ENCODE data around the gene NEURL1.

The NEURL1 gene

GRCh38 chr10:103610083-103610472, 116.6 kb downstream of the NEURL1 start:
- H3K36me3 ChIP-seq (ENCODE audit: control insufficient read depth, insufficient read depth, low read length), result peaks cover 28% of the 10 kb centered on the region

GRCh38 chr10:103610921-103611511, 117.5 kb downstream of the NEURL1 start:
- Histone ChIP-seq H3K36me3 (ENCODE audit: control insufficient read depth, insufficient read depth, low read length) (peaks cover 29% of the 10 kb centered on the region), H3K27me3 (replicated peaks; ENCODE audit: control insufficient read depth, insufficient read depth, low read length) (no peaks in the 10 kb centered on the region), H3K4me3 (replicated peaks; ENCODE audit: low read depth, low read length) (no peak overlapping the region)
- TF ChIP-seq CTCF (IDR thresholded peaks at IDR 0.05; ENCODE audit: insufficient read depth, low read length, poor library complexity, severe bottlenecking), result no peak
- DNase-seq (ENCODE audit: extremely low read depth, insufficient read length), result no peak

More at GRCh38 chr10:103610083-103610472, 116.6 kb downstream of the NEURL1 start:
- Histone ChIP-seq H3K4me3 (replicated peaks; ENCODE audit: low read depth, low read length) (no peak overlapping the region), H3K27me3 (replicated peaks; ENCODE audit: control insufficient read depth, insufficient read depth, low read length) (no peaks in the 10 kb centered on the region)
- DNase-seq (ENCODE audit: extremely low read depth, insufficient read length), result no peak
- TF ChIP-seq CTCF (IDR thresholded peaks at IDR 0.05; ENCODE audit: insufficient read depth, low read length, poor library complexity, severe bottlenecking), result no peak

DNA sequence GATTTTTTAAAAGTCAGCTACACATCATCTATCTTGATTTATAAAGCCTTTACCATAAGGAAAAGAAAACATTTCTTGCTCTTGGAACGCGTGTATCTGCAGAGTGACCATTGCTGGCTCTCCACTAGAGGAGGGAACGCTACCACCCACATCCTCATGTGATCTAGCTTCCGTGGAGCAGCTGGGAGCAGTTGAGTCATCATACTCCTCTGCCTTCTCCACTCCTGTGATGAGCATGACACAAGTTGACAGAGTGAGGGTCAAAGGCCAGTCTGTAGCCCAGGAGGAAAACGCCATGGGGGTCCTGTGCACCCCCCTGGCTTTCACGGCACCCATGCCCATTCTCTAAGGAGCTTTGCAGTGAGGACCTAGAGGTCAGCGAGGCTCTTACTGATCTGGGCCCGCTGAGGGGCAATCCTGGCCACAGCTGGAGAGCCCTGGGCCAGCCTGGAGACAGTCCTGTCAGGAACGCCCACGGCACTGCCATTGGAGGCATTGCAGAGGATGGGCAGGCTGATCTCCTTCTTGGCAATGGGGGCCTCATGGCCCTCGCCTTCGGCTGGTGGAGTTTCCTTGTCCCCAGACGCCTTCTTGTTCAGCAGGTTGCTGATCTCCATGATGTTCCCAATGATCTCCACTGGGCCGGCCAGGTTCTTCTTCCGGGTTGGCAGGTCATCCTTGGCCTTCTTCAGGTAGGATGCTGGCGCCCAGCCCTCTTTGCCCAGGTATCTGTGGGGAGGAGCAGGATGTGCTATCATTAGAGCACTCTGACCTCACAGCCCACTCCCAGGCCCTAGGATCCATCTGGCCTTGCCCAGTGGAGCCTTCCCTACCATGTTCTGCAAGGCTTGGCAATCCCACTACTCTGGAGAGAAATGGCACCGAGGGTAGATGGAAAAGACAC, 119.2 kb downstream of the NEURL1 start:
- DNase-seq (ENCODE audit: extremely low read depth, insufficient read length), result no peak
- no peaks in the 10 kb centered on the region for H3K27me3 ChIP-seq (replicated peaks; ENCODE audit: control insufficient read depth, insufficient read depth, low read length)
- H3K36me3 ChIP-seq (ENCODE audit: control insufficient read depth, insufficient read depth, low read length), result peaks cover 38% of the 10 kb centered on the region
- no peak overlapping the region for H3K4me3 ChIP-seq (replicated peaks; ENCODE audit: low read depth, low read length)
- no peak for TF ChIP-seq CTCF (IDR thresholded peaks at IDR 0.05; ENCODE audit: insufficient read depth, low read length, poor library complexity, severe bottlenecking)

GRCh38 chr10:103613616-103614015, 120.1 kb downstream of the NEURL1 start:
- Histone ChIP-seq H3K27me3 (replicated peaks; ENCODE audit: control insufficient read depth, insufficient read depth, low read length) (no peaks in the 10 kb centered on the region), H3K36me3 (ENCODE audit: control insufficient read depth, insufficient read depth, low read length) (peaks cover 45% of the 10 kb centered on the region), H3K4me3 (replicated peaks; ENCODE audit: low read depth, low read length) (no peak overlapping the region)
- no peak for TF ChIP-seq CTCF (IDR thresholded peaks at IDR 0.05; ENCODE audit: insufficient read depth, low read length, poor library complexity, severe bottlenecking)
- no peak for DNase-seq (ENCODE audit: extremely low read depth, insufficient read length)

GRCh38 chr10:103614306-103615158, 121.0 kb downstream of the NEURL1 start:
- TF ChIP-seq CTCF (IDR thresholded peaks at IDR 0.05; ENCODE audit: insufficient read depth, low read length, poor library complexity, severe bottlenecking), result no peak
- Histone ChIP-seq H3K4me3 (replicated peaks; ENCODE audit: low read depth, low read length) (no peak overlapping the region), H3K27me3 (replicated peaks; ENCODE audit: control insufficient read depth, insufficient read depth, low read length) (no peaks in the 10 kb centered on the region), H3K36me3 (ENCODE audit: control insufficient read depth, insufficient read depth, low read length) (peaks cover 48% of the 10 kb centered on the region)
- DNase-seq (ENCODE audit: extremely low read depth, insufficient read length), result no peak
